NCI-H2196 (cell line): ENCODE results near the gene FASTKD2.

Experiments
- DNase-seq: peaks from one replicate; lab custom pipeline; 2025; ENCODE audit not compliant: unreplicated experiment; lab: John Stamatoyannopoulos, UW

Gene FASTKD2

DNA sequence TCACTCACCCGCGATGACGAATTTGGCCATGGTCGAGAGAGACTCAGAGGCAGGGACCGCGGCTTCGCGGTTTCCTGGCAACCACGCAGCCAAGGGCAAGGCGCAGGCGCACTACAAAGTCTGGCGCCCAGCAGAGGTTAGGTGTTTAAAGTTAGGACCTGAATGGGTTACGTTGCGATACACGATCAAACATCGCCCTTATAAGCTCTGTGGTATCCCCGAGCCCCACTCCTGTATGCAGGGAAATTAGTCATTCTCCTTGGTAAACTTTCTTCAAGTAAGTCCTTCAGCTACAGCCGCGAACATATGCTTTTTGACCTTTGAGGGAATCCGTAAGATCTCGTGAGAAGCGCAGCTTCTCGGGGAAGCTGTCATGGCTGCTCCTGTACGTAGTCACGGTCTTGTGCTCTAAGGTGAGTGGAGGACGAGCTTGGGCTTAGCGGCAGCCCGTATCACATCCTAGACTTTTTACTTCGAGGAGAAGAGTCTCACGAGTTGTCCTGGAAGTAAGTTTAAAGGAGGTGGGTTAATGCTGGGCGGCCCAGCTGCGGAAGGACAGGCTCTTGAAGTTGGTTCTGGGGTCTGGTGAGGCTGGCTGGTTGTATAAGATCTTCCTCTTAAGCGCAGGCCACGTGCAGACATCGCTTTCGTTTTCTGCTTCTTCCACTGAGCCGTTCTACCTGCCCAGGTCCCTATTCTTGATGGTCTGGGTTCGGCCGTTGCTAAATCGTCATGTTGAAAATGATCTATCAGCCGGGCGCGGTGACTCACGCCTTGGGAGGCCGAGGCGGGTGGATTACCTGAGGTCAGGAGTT lies at the start of gene FASTKD2, which contains the start of gene MDH1B:
Gene FASTKD2, plus strand, starts transcription at position 365 of the 815 bp plus-strand sequence. CDS start 1,088 bp downstream, outside the sequence.
Gene MDH1B, minus strand, starts transcription at position 87 of the 815 bp plus-strand sequence. Its CDS starts 57 bp downstream, at position 30.
- DNase-seq: peak; percentile 85

DNA sequence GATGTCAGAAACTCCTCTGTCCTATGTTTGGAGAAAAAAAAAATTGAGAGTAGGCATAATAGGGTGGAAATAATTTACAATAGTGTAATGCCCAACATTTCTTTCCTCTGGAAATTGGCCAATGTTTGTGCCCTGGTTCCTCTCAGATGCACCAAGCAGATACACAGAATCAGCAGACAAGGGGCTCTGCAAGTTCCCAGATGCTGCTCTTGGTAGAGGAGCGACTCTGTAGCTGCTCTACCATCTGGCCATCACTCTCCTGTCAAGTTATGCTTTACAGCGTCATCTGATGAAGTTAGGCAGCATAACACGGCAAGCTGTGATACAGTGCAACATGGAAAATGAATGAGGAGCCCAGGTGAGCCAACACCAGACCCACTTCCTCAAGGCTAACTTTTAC lies 48.8 kb upstream of the FASTKD2 start:
- no peak for DNase-seq

DNA sequence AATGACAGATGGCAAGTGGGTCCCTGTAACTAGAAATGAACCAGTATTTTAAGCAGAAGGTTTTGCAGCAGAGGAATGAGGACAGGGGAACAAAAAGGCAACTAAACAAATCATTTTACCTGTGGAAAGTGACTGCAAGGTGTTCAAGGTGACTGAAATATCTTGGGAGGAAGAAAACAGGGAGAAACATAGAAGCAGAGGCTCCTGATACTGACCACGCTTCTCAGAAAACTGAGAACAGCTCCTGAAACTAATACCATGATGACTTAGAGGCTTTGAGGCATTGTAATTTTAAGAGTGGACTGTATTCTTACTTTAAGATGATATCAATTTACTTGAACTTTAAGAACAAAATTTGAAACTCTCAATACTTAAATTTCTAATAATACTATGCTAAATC lies 47.1 kb upstream of the FASTKD2 start, which contains the start of gene DYTN:
Gene DYTN, minus strand, starts transcription at position 101 of the 400 bp plus-strand sequence. CDS start 117 bp downstream, outside the sequence.
- DNase-seq: no peak

DNA sequence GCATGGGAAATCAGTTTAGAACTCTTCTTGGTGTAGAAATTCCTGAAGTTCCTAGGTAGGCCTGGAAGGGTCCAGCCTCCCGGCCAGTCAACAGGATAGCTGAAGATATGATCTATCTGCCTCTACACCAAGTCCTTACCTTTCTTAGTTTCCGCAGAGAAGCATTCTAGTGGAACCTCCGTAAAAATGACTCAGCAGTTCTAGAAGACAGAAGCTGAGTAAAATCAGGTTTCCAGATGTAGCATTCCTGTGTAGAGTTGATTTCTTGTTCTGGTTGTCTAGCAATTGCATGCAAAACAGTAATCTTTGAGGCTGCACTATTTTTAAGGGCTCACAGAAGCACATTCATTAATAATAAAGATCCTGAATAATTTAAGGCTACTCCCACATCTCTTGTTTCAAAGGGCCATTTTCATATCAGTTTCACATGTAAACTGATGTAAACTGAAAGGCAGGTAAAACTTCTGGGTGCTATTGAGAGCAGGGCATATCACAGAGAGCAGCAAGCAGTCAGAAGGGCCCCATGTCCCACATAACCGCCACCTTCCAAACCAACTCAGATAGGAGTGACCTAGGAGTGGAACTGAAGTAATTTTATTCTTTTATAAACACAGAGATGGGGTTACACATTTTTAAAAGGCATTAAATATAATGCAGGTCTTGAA lies 44.0 kb upstream of the FASTKD2 start:
- no peak for DNase-seq

DNA sequence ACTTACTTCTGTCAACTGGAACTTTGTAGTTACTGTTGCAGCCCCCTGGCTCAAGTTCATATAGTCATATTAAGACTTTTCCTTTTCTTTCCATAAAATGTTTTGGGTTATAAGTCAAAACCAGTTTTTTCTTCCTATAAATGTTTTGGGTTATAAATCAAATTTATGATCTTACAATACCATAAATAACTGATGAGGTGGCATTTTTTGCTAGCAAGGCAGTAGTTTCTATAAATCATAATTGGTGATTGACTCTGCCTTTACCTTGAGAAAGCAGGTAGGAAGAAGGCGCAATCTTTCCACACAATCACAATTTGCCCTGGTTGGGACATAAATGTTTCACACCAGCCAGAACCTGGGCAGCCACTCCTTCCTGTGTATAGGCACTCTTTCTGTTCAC lies 42.1 kb upstream of the FASTKD2 start:
- no peak for DNase-seq

DNA sequence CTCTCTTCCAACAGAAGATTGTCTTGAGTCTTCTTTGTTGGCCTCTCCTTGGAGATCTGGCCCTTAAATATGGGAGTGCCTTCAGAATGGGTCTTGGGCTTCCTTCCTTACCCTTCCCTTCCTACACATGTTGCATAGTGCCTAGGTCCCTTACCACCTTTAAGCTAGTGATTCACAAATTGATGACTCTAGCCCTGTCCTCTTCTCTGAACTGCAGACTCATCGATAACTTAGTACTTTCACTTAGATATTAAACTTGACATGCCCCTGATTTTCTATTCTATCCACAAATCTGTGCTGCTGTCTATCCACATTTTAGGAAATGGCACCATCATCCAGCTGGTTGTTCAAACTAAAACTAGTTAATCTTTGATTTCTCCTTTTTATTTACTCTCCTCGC lies 38.1 kb upstream of the FASTKD2 start:
- DNase-seq: no peak

DNA sequence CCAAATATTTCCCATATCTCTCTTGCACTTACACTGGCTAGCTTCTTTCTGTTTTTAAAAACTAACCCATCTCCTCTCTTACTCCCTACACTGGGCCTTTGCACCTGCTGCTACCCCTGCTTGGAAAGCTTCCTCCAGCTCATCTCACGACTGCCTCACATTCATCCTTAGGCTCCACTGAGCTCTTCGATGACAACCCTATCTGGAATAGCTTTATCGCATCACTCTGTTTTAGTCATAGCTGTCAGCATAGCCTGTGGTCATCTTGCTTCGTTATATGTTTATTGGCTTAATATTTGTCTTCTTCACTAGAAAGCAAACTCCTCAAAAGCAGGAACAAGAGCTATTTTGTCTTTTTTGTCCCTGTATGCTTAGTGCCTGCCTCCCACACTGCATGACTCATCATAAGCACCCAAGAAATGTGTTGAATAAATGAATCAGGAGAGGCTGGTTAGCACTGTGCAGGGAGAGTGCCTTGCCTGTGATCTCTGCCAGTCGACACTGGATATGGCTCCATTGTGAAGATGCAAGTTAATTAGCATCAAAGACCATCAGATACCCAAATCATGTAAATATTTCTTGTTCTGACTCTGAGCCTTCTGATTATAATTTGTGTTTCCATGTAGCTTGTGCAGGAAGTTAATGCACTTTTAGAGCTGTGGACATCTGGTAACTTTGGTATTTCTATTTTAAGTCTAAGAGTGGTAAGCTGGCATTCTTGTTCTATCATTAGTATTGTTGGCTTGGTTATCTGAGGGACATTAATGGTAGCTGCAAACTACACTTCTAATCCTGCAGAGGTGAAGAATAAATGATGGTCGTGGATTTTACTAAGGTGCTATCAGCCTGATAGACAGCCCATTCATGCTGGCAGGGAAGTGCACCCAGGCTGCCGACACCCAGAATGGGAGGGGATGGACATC lies 36.9 kb upstream of the FASTKD2 start:
- no peak for DNase-seq

DNA sequence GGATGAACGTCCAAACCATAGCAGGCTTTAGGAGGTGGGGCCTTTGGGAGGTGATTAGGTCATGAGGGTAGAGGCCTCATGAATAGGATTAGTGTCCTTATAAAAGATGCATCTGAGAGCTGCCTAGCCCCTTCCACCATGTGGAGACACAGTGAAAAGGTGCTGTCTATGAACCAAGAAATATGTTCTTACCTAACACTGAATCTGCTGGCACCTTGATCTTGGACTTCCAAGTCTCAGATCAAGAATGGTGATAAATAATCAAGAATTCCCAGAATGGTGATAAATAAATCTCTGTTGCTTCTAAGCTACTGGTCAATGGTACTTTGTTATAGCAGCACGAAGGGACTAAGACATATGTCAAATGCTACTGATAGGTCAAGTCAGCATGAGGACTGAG lies 32.1 kb upstream of the FASTKD2 start:
- no peak for DNase-seq

DNA sequence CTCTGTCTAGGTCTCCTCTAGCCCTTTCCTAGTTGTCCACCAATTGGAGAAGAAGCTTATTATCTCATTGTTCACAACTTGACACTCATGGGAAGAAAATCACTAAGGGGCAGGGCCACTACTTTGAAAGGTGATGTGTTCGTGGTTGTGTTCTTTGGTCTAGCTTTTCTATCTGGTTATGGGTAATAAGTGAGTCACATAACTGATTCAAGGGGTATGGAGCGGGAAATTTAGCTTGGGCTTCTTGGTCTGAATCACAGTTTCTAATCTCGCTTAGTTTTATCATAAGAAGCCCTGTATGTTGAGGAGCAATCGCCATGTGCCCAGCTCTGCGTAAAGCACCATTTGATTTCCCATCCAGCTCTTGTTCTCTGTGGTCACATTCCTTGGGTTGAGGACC lies 28.5 kb upstream of the FASTKD2 start:
- DNase-seq: no peak

DNA sequence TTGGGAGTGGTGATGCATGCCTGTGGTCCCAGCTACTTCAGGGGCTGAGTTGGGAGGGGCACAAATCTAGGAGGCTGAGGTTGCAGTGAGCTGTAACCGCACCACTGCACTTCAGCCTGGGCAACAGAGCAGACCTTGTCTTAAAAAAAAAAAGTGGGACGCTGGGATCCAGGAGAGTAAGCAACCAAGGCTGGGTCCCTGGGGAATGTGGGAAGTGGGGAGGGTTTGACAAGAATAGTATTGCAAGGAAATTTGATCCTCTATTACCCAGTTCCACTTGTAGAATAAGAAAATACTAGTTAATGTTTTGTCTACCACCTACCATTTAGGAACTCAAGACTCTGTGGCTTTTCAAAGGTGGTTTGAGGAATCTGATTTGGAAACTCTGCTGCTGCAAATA lies 26.1 kb upstream of the FASTKD2 start:
- no peak for DNase-seq

DNA sequence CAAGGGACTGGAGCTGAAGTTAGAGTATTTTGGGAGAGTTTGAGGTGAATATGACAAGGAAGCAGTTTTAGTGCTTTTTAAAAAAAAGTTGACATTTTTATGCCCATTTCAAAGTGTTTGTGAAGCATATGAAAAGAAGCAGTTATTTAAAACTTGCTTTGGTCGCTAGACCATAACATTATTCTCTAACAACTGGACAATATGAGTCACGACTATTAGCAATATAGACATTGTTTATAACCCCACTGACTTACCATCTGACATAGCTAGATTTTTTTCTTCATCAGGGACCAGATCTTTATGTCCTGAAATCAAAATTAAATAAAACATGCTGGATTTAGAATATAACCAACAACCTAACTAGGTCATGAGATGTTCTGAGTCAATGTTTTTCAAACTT lies 24.6 kb upstream of the FASTKD2 start:
- no peak for DNase-seq

DNA sequence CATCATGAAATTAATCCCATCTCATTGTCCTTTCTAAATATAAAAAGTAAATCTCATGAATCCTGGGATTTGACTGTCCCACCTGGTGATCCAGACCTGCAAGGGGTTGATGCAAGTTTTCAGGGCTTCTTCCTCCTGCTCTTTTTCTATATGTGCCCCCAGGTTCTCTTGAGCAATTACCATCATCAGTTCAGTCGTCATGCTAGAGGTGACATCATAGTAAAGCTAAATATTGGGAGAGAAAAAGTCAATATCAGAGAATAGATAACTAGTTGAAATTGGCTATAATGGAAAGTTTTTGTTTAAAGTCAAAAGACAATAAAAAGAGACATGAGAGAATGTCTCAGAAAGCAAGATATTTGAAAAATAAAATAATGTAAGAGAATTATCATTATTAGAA lies 8.6 kb upstream of the FASTKD2 start:
- no peak for DNase-seq

DNA sequence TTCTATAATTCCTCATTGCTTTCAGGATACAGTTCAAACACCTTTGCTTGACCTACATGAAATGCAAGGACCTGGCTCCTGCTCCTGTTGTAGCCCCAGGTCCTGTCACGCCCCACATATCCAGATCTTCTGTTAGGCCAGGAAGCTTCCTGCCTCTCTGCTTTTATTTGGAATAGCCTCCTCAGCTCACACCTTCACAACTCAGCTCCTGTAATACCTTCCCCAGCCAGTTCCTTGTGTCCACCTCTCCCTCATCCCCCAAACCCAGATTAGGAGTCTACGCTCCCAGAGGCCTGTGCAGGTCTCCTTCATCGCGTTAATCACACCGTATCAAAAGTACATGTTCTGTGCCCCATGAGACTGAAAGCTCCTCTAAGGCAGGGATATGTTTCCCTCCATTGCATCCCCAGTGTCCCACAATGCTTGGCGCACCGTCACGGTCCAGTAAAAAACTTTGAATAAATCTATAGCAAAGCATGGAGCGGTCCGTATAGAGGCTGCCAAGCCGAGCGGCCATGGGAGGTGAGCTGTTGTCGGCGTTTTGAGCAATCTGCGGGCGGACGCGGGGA lies 649 bp upstream of the FASTKD2 start:
- DNase-seq: no peak

DNA sequence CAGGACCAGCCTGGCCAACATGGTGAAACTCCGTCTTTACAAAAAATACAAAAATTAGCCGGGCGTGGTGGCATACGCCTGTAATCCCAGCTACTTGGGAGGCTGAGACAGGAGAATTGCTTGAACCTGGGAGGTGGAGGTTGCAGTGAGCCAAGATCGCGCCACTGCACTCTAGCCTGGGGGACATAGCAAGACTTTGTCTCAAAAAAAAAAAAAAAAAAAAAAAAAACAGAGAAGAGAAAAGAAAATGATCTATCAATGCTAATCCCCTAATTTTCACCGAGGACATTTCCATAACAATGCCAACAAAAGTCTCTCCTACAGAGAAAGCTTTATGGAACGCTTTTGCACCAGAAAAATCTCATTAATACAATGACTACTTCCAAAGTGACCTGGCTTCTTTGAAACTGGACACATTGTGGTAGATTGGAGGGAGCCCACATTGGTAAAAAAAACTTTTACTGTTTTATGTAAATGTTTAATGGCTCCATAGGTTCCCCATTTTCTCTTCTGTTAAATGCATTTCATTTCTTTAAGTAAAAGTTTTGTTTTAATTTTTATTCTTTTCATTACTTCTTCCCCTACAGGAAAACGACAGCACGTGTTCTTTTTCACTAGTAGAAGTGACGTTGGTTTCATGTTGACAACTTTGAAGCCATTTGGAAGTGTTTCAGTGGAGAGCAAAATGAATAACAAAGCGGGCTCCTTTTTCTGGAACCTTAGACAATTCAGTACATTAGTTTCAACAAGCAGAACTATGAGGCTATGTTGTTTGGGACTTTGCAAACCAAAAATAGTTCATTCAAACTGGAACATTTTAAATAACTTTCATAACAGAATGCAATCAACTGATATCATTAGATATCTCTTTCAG lies 888 bp downstream of the FASTKD2 start:
- no peak for DNase-seq

DNA sequence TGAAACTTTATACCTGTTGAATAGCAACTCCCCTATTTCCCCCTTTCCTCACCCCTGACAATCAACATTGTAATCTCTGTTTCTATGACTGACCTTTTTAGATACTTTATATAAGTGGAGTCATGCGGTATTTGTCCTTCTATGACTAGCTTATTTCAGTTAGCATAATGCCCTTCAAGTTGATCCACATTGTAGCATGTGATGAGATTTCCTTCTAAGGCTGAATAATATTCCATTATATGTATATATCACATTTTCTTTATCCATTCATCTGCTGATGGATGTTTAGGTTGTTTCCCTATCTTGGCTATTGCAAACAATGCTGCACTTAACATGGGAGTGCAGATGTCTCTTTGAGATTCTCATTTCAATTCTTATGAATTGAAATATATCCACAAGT lies 9.5 kb downstream of the FASTKD2 start:
- no peak for DNase-seq

DNA sequence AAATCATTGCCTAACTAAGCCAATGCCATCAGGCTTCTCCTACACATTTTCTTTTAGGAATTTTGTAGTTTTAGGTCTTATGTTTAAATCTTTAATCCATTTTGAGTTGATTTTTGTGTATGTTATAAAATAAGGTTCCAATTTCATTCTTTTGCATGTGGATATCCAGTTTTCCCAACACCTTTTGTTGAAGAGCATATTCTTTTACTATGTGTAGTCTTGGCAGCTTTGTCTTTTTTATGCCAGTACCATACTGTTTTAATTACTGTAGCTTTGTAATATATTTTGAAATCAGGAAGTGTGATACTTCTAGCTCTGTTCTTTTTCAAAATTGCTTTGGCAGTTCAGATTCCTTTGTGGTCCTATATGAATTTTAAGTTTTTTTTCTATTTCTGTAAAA lies 11.0 kb downstream of the FASTKD2 start:
- no peak for DNase-seq

DNA sequence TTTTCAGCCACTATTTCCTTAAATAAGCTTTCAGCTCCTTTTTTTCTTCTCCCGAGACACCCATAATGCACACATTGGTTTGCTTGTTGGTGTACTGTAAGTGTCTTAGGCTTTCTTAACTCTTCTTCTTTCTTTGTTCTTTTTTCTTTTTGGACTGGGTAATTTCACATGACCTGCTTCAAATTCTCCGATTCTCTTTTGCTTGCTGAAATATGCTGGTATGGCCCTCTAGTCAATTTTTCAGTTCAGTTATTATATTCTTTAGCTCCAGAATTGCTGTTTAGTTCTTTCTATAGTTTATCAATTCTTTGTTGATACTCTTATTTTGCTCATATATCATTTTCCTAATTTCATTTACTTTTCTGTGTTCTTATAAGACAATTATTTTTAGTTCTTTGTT lies 15.3 kb downstream of the FASTKD2 start:
- no peak for DNase-seq

DNA sequence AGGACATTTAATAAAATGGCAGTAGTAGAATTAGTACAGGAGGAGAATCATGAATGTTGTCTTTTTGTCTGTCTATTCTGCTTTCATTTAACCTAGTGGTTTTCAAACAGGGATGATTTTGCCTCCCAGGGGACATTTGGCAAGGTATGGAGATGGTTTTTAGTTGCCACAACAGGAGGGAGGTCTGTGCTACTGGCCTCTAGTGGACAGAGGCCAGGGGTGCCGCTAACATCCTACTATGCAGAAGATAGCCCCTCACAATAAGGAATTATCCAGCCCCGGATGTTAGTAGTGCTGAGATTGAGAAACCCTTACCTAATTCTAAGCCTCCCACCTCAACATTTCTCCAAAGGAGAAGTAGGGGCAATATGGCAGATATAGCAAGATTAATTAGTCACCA lies 18.3 kb downstream of the FASTKD2 start:
- DNase-seq: no peak

DNA sequence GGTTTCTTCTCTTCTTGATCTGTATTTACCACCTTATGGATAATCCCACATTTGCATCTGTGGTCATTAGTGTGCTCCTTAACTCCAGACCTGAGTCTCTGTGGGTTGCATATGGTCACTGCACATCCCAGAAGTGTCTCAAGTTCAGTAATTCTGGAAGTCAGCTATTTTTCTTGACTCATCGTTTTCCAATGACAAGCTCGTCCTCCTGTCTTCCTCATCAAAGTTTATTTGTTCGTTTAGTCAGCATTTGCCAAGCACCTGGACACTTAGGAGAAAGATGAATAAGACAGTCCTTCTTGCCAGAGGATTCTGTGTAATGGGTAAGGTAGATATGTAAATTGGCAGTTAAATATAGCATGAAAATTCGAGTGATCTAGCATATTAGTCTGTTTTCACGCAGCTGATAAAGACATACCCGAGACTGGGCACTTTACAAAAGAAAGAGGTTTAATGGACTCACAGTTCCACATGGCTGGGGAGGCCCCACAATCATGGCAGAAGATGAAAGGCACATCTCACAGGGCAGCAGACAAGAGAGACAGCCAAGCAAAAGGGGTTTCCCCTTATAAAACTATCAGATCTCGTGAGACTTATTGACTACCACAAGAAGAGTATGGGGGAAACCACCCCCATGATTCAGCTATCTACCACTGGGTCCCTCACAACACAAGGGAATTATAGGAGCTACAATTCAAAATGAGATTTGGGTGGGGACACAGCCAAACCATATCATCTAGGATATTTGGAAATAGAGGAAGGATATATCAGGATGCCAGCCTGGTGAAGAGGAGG lies 19.4 kb downstream of the FASTKD2 start:
- no peak for DNase-seq
